Activated CD4-positive, alpha-beta T cell treated with anti-CD3 and anti-CD28 coated beads, Interleukin-2, amount 50 U/mL, for 4 hours (primary cell): ENCODE results near the gene RBBP8NL.

Experiments used
- DNase-seq, 2 experiments: peaks; one replicate each; pipeline ENCODE4 v3.0.0-alpha.2; 2020

The RBBP8NL gene

GRCh38 chr20:62427172-62428001 is at the start of gene RBBP8NL:
RBBP8NL (minus strand) TSS chr20:62427539; CDS start chr20:62419647, 7,892 bp downstream.
- DNase-seq, result no peak

GRCh38 chr20:62476056-62476838 is 48.9 kb upstream of the RBBP8NL start:
- DNase-seq, result no peak

GRCh38 chr20:62475772-62476055 is 48.4 kb upstream of the RBBP8NL start, which contains the start of gene GATA5:
GATA5 (minus strand) TSS chr20:62475995; CDS start chr20:62475521, 474 bp downstream.
- no peak for DNase-seq

- no peak for DNase-seq
These were observed 47.9 kb upstream of the RBBP8NL start for GRCh38 chr20:62475027-62475771.

- DNase-seq, result no peak
These were observed 47.3 kb upstream of the RBBP8NL start for GRCh38 chr20:62474604-62475026.

GRCh38 chr20:62473717-62474603 is 46.6 kb upstream of the RBBP8NL start:
- DNase-seq, result no peak

- DNase-seq, result no peak
These were observed 45.7 kb upstream of the RBBP8NL start for GRCh38 chr20:62472941-62473585.

GRCh38 chr20:62472138-62472940 is 45.0 kb upstream of the RBBP8NL start:
- DNase-seq, result no peak

- DNase-seq, result no peak
These were observed 43.1 kb upstream of the RBBP8NL start for GRCh38 chr20:62470459-62470858.

GRCh38 chr20:62470001-62470400 is 42.7 kb upstream of the RBBP8NL start:
- no peak for DNase-seq

GRCh38 chr20:62469352-62469751 is 42.0 kb upstream of the RBBP8NL start:
- DNase-seq, result no peak

GRCh38 chr20:62466806-62467537 is 39.6 kb upstream of the RBBP8NL start:
- no peak for DNase-seq

GRCh38 chr20:62466072-62466760 is 38.9 kb upstream of the RBBP8NL start:
- no peak for DNase-seq

- no peak for DNase-seq
These were observed 37.7 kb upstream of the RBBP8NL start for GRCh38 chr20:62464990-62465389.

GRCh38 chr20:62464425-62464770 is 37.1 kb upstream of the RBBP8NL start:
- no peak for DNase-seq

- no peak for DNase-seq
These were observed 36.5 kb upstream of the RBBP8NL start for GRCh38 chr20:62463651-62464424.

GRCh38 chr20:62462976-62463592 is 35.7 kb upstream of the RBBP8NL start:
- no peak for DNase-seq

GRCh38 chr20:62461834-62462233 is 34.5 kb upstream of the RBBP8NL start:
- DNase-seq, result no peak
